Liver (tissue), 3 donors: ENCODE data around the gene TBC1D1.

Experiments
- CTCF ChIP-seq: fragments of 150-350 bp; IDR thresholded peaks from 2 replicates; pipeline ENCODE4 v1.5.1; 2017; ENCODE audit warnings: improper control_type of control experiment, low read depth, low read length; ENCODE audit not compliant: missing input control
- FOXA2 ChIP-seq: IDR thresholded peaks from 2 replicates; pipeline ENCODE4 v1.6.1; 2016; ENCODE audit warnings: antibody characterized with exemption
- HNF4A ChIP-seq, 2 donors: conservative IDR thresholded peaks; 2 replicates each; pipeline ENCODE4 v1.6.1; 2016; ENCODE audit warnings: antibody characterized with exemption in 2 of 2, mild to moderate bottlenecking in 2 of 2
- MAX ChIP-seq: IDR thresholded peaks from 2 replicates; pipeline ENCODE4 v1.6.1; 2016; ENCODE audit warnings: antibody characterized with exemption
- RAD21 ChIP-seq, 2 donors: IDR thresholded peaks; 2 replicates each; pipeline ENCODE4 v1.6.1; 2016; ENCODE audit warnings: antibody characterized with exemption in 2 of 2, mild to moderate bottlenecking in 2 of 2
- REST ChIP-seq: IDR thresholded peaks from 2 replicates; pipeline ENCODE4 v1.6.1; 2016; ENCODE audit warnings: antibody characterized with exemption, mild to moderate bottlenecking
- SP1 ChIP-seq: IDR thresholded peaks from 2 replicates; pipeline ENCODE4 v1.6.1; 2018; ENCODE audit warnings: antibody characterized with exemption, mild to moderate bottlenecking
- YY1 ChIP-seq: IDR thresholded peaks from 2 replicates; pipeline ENCODE4 v1.6.1; 2016; ENCODE audit warnings: antibody characterized with exemption, mild to moderate bottlenecking
- ZBTB33 ChIP-seq: IDR thresholded peaks from 2 replicates; pipeline ENCODE4 v1.6.1; 2016; ENCODE audit warnings: antibody characterized with exemption
- donor health status: healthy.
- donor health status: healthy.

GRCh38 chr4:37873386-37873785, 17.5 kb upstream of the TBC1D1 start:
- no peak for TF ChIP-seq CTCF
- peak; percentile 46 for TF ChIP-seq YY1
- peak; percentile 22 for TF ChIP-seq MAX
- TF ChIP-seq RAD21 (IDR thresholded peaks at IDR 0.05), result peak; percentile 11 to 28
- TF ChIP-seq HNF4A (conservative IDR thresholded peaks at IDR 0.05), result peak in 1 of 2 donors; percentile 64
- peak; percentile 63 for TF ChIP-seq FOXA2
- TF ChIP-seq REST, result no peak
- no peak for TF ChIP-seq SP1
- no peak for TF ChIP-seq ZBTB33
